ENCODE data around the gene PCDHA5.

The PCDHA5 gene

GRCh38 chr5:140868721-140869554, 47.5 kb downstream of the PCDHA5 start, which contains the start of gene PCDHA11:
Gene PCDHA11 (plus strand): TSS chr5:140868957. CDS start chr5:140869104, 147 bp downstream.
- DNase-seq, result no peak

GRCh38 chr5:140869555-140869886, 48.1 kb downstream of the PCDHA5 start:
- DNase-seq, result no peak

- DNase-seq, result no peak
Observed at GRCh38 chr5:140870221-140871201, 49.1 kb downstream of the PCDHA5 start.
